ENCODE results near the gene FMO4. TPM values are rescaled to one million over a fixed set of nuclear protein-coding genes. Genes with fewer than 3 reads are reported as not detected.
"Not testable (repeated sequence)": the region's sequence is repeated elsewhere in the genome, so short reads cannot be mapped to it uniquely, and the experiment has no call there.

FMO4 gene
- total RNA-seq, 1 experiment from 2014 or later = 0.56 TPM

DNA sequence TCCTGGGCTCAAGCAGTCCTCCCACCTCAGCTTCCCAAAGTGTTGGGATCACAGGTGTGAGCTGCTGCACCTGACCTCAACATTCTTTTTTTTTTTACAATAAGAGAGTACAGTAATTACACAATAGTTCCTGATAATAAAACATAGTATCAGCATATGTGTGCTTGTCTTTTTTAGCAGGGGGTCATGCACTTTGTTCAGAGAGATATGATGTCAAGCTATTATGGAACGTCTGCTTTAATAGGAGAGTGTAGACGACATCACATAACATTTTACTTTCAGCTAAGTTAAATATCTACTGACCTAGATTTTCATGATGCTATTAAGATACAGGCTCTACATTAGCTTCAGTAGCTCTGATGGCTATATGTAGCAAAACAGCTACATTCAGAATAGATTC, 70.5 kb downstream of the FMO4 start:
- no peaks in the 10 kb centered on the region for H3K27me3 ChIP-seq (replicated peaks; ENCODE audit: insufficient read depth, low read depth, low read length, poor library complexity)
- CTCF ChIA-PET = no interaction called here
- POLR2A ChIA-PET (ENCODE audit: low non-redundant PET) = no interaction called here
- no TSS peak for BruUV-seq (replicated peaks)
- no peak for DNase-seq (ENCODE audit: low spot score)
- intact Hi-C loops (cut with micrococcal nuclease; ENCODE audit: unreplicated experiment) = no loop called here
- TF ChIP-seq, protein P1, sequence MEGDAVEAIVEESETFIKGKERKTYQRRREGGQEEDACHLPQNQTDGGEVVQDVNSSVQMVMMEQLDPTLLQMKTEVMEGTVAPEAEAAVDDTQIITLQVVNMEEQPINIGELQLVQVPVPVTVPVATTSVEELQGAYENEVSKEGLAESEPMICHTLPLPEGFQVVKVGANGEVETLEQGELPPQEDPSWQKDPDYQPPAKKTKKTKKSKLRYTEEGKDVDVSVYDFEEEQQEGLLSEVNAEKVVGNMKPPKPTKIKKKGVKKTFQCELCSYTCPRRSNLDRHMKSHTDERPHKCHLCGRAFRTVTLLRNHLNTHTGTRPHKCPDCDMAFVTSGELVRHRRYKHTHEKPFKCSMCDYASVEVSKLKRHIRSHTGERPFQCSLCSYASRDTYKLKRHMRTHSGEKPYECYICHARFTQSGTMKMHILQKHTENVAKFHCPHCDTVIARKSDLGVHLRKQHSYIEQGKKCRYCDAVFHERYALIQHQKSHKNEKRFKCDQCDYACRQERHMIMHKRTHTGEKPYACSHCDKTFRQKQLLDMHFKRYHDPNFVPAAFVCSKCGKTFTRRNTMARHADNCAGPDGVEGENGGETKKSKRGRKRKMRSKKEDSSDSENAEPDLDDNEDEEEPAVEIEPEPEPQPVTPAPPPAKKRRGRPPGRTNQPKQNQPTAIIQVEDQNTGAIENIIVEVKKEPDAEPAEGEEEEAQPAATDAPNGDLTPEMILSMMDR (conservative IDR thresholded peaks at IDR 0.05; ENCODE audit: low read depth, low read length) = no peak
- no peak for TF ChIP-seq EZH2 (IDR thresholded peaks at IDR 0.05; ENCODE audit: borderline replicate concordance, low read depth, low read length, poor library complexity, severe bottlenecking)
- no peaks in the 10 kb centered on the region for H3K36me3 ChIP-seq (ENCODE audit: insufficient read depth, low read length, poor library complexity, severe bottlenecking)
- no peaks in the 10 kb centered on the region for H3K4me1 ChIP-seq (ENCODE audit: insufficient read depth, low read length, poor library complexity, severe bottlenecking)
- H3K27ac ChIP-seq (ENCODE audit: low read depth, low read length, poor library complexity, severe bottlenecking) = no peak overlapping the region
- H3K4me3 ChIP-seq (ENCODE audit: low read depth, low read length, poor library complexity, severe bottlenecking) = no peak overlapping the region
- H3K9me3 ChIP-seq (ENCODE audit: low read depth, low read length, poor library complexity, severe bottlenecking) = no peaks in the 10 kb centered on the region

- H3K9me3 ChIP-seq (ENCODE audit: low read depth, low read length, poor library complexity, severe bottlenecking) = no peaks in the 10 kb centered on the region
- ChIA-PET CTCF (no interaction called here), POLR2A (ENCODE audit: low non-redundant PET) (no interaction called here)
- no peak for DNase-seq (ENCODE audit: low spot score)
- intact Hi-C loops (cut with micrococcal nuclease; ENCODE audit: unreplicated experiment) = no loop called here
- BruUV-seq (replicated peaks) = no TSS peak
- H3K4me1 ChIP-seq (ENCODE audit: insufficient read depth, low read length, poor library complexity, severe bottlenecking) = no peaks in the 10 kb centered on the region
- TF ChIP-seq, protein P1 (conservative IDR thresholded peaks at IDR 0.05; ENCODE audit: low read depth, low read length) = no peak
- no peak overlapping the region for H3K4me3 ChIP-seq (ENCODE audit: low read depth, low read length, poor library complexity, severe bottlenecking)
- H3K27ac ChIP-seq (ENCODE audit: low read depth, low read length, poor library complexity, severe bottlenecking) = no peak overlapping the region
- no peaks in the 10 kb centered on the region for H3K27me3 ChIP-seq (replicated peaks; ENCODE audit: insufficient read depth, low read depth, low read length, poor library complexity)
- H3K36me3 ChIP-seq (ENCODE audit: insufficient read depth, low read length, poor library complexity, severe bottlenecking) = no peaks in the 10 kb centered on the region
These were observed 75.2 kb downstream of the FMO4 start for GRCh38 chr1:171389171-171389570.

DNA sequence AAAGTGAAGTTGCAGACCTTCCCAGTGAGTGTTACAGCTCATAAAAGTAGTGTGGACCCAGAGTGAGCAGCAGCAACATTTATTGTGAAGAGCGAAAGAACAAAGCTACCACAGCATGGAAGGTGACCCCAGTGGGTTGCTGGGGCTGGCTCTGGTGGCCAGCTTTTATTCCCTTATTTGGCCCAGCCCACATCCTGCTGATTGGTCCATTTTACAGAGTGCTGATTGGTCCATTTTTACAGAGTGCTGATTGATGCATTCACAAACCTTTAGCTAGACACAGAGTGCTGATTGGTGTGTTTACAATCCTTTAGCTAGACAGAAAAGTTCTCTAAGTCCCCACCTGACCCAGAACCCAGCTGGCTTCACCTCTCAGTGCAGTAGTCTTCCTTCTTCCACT, 76.8 kb downstream of the FMO4 start:
- H3K27ac ChIP-seq (ENCODE audit: low read depth, low read length, poor library complexity, severe bottlenecking); POLR2A ChIA-PET (ENCODE audit: low non-redundant PET); H3K4me1 ChIP-seq (ENCODE audit: insufficient read depth, low read length, poor library complexity, severe bottlenecking); DNase-seq (ENCODE audit: low spot score); H3K4me3 ChIP-seq (ENCODE audit: low read depth, low read length, poor library complexity, severe bottlenecking); H3K36me3 ChIP-seq (ENCODE audit: insufficient read depth, low read length, poor library complexity, severe bottlenecking); BruUV-seq (replicated peaks); intact Hi-C loops (cut with micrococcal nuclease; ENCODE audit: unreplicated experiment); CTCF ChIA-PET; H3K9me3 ChIP-seq (ENCODE audit: low read depth, low read length, poor library complexity, severe bottlenecking); H3K27me3 ChIP-seq (replicated peaks; ENCODE audit: insufficient read depth, low read depth, low read length, poor library complexity): not testable (repeated sequence)

Other genes with a start within 250 kb of the FMO4 start
- gene FMO3, start 223.3 kb upstream of the FMO4 start, total RNA-seq (2021) = not detected in 2 replicates
- gene FMO2, start 128.9 kb upstream of the FMO4 start, total RNA-seq (2021) = 0.20 TPM in 1 of 2 replicates, not detected in the other
- gene FMO1, start 65.7 kb upstream of the FMO4 start, total RNA-seq (2021) = not detected in 2 replicates
- 219 and 222 TPM in 2 replicates for gene PRRC2C, start 171.3 kb downstream of the FMO4 start, total RNA-seq (2021)